NCI-H2171 (cell line): ENCODE data around the gene SRGAP2C.
"Not testable (repeated sequence)": the region's sequence is repeated elsewhere in the genome, so short reads cannot be mapped to it uniquely, and the experiment has no call there.

Source experiments
- DNase-seq: peaks from one replicate; lab custom pipeline; 2025; lab: John Stamatoyannopoulos, UW

The SRGAP2C gene

DNA sequence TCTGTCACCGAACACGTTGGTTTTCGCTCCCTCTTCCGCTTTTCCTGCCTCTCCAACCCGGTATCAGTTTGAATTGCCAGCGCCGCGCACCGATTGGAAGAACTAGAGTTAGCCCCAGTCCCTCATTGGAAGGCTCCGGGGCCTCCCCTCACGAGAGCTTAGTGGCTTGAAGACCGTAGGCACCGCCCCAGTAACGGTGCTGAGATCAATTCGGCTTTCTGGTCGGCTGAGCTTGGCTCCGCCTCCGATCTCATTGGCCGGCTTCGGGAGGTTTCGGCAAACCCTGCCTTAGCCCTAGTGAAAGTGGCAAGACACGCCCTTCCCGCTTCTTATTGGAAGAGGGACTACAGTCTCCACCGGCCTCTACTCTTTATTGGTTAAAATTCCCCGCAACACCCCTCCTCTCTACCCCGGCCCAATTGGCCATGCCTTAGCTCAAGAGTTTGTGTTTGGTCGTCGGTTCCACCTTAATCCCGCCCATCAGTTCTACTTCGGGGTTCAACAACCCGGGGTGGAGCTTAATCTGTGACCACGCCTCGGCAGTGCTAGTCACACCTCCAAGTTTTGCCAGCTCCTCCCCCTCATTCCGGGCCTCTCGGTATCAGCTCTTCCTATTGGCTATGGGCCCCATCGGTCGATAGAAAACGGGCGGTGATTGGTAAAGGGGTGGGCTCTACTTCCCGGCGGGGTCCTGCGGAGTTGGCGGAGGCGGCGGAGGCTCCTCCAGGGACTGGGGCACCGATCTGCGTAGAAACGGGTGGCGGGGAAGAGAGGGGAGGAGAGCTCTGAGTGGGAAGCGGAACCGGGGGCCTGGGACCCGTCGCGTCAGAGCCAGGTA lies at the start of gene SRGAP2C, which contains the start of gene FAM72B:
TSS of gene SRGAP2C (plus strand) at position 686 of the 838 bp plus-strand sequence. CDS start 2,472 bp downstream, outside the sequence.
TSS of gene FAM72B (minus strand) at position 51 of the 838 bp plus-strand sequence. CDS start 851 bp downstream, outside the sequence.
- peak; percentile 97 for DNase-seq

DNA sequence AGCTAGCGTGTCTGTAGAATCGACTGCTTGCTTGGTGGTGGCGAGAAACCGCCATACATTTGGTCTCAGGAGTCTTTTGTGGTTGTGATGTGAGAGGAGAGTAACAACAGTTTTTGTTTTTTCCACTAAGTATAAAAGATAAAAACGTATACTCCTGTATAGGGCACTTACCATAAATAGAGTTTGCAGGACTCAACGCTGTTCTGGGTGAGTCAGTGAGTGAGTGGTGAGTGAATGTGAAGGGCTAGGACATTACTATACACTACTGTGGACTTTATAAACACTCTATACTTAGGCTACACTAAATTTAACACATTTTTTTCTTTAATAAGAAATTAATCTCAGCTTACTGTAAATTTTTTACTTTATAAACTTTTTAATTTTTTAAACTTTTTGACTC lies 44.4 kb upstream of the SRGAP2C start:
- not testable (repeated sequence) for DNase-seq

DNA sequence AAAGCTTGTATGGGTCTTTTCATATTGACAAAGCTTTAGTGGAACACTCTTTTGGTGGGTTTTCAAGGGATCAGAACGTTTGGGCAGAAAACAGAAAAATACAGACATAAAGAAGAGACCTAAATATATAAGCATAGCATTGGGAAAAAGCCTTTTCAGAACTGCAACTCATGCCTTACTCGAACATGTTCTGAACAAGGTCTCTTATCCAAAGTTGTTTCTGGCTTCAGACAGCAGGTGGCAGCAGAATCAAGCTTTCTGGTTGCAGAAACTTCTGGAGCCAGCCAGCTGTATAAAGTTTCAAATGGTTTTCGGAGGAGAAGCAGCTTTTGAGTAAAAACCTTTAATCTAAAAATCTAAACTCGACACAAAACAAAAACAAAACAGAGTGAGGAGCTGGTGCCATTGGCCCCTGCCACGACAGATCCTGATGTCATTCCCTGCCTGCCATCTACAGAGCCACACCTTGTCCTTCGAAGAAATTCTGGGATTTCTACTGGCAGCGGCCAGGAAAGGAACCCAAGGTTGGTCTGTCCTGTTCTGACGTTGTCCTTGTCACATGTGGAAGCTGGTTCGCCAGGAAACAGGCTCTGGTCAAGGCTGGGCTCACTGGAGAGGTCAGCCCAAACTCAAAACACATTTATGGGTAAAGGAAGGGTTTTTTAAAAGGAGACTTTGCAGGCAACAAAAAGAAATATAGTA lies 36.1 kb upstream of the SRGAP2C start:
- not testable (repeated sequence) for DNase-seq

DNA sequence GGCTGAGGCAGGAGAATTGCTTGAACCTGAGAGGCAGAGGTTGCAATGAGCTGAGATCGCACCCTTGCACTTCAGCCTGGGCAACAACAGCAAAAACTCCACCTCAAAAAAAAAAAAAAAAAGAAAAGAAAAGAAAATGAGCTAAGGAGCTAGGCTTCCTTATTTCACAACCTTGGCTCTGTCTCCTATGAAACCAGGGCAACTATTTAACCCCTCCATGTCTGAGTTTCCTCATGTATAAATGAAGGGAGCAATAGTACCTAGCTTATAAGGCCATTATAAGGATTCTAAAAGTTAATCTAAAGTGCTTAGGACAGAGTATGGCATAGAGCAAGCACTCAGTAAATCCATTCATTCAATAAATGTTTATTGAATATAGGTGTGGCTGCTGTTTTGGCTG lies 33.5 kb upstream of the SRGAP2C start:
- not testable (repeated sequence) for DNase-seq

DNA sequence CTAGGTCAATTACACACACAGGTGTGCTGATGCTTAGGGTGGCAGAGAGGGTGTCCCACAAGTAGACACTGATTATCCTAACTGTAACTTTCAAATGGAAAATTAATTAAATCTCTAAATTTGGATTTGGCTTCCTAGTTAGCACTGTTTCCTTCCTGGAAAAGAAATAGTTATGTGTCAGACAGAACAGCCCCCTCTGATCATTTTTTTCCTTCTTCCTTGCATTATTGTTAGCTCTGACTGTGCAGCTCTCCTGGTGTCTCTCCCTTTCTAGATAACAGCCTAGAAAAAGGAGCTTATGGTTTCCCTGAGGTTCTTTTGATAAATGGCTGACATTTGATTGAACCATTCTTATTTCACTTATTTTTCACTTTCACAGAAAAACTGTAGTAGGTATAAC lies 32.0 kb upstream of the SRGAP2C start:
- not testable (repeated sequence) for DNase-seq

DNA sequence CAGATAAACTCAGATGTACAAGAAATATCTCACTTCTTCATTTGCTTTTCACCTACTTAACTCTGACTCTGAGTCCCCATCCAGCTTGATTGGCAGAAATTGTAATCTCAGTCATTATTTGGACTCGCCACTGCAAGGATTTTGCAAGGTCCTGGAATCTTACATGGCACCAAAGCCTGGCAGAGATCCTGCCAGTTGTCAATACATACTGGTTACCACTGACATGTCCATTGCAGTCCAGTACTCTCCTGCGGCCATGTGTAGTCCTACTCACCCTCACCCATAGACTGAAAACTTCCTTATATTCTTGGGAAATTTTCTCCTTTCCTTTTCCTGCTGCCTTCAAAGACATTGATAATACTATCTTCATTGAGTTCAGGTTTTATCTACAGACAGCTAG lies 30.0 kb upstream of the SRGAP2C start:
- not testable (repeated sequence) for DNase-seq

DNA sequence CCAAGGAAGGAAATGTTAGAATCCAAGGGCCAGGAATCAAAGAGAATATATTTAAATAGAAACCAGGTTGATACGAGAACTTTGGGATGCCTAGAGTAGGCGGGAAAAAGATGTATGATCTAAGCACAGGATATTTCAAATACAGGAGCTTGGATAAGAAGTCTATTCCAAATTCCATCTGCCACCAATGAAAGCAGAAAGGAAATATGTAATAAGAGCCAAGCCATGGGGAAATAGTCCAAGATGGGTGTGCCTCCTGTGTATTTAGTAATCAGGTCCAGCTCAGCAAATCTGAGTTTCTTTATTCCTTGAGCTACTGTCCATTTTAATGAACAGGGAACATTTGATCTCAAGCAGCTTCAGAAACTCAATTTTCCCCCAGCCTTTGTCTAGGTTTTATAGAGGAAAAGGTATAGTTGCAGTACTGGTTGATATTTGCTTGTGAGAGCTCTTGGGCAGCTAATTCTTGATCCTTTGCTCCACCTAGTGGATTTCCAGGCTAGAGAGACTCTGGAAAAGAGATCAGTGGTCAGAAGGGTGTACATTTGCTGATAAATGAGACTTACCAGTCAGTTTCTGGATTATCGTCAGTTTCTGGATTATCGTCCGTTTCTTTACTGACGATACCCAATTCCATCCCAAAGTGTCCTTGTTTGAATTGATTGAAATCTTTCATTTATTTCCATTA lies 29.0 kb upstream of the SRGAP2C start:
- not testable (repeated sequence) for DNase-seq

DNA sequence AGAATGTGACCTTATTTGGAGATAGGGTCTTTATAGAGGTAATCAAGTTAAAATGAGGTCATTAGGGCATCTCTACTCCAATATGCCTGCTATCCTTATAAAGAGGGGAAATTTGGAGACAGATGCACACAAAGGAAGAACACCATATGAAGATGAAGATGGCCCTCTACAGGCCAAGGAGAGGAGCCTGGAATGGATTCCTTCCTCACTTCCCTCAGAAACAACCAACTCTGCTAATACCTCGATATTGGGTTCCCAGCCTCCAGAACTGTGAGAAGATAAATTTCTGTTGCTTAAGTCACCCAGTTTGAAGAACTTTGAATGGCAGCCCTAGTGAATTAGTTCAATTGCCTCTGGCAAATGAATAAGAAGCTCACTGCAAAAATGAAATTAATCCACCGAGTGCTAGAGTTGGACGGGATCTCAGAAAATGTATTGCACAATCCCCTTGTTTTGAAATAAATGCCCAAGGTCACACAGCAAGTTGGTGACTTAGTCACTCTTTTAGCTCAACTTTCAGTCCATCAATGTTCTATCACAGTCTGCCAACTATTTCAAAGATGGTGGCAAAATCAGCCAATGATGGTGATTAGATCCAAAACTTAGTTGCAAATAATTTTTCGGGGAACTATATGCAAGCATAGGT lies 27.7 kb upstream of the SRGAP2C start:
- DNase-seq: not testable (repeated sequence)

DNA sequence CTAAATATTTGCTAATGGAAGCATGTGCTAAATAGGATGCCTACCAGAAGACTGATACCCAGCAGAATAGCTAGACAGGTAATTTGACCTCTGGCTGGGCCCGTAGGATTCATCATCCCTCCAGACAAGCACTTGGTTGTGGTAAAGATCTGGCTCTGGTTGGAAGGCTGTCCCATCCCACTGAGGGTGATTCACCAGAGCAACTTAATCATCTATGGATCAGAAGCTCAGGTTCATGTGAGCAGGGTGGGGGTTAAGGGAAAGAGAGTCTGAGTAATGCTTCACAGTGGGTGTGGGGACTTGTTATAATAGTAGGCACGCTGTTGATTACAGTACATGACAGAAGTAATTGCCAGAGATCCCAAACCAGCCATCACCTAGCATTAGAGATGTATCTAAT lies 27.2 kb upstream of the SRGAP2C start:
- DNase-seq: not testable (repeated sequence)

DNA sequence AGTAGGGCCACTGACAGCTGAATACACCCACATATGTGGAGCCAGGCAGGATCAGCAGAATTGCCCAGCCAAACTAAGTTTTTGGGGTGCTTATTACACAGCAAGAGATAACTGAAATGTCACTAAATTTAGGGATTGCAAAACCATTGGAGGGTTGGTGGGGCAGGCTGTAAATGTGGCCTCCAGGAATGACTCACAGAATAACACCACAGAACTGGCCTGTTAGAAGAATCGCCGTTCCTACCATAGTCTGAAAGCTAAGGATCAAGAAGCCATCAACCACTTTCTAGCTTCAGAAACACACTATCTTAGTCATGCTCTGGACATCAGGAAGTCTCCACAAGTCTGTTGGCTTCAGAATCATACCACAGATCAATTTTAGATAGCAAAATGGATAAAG lies 24.7 kb upstream of the SRGAP2C start:
- DNase-seq: not testable (repeated sequence)

DNA sequence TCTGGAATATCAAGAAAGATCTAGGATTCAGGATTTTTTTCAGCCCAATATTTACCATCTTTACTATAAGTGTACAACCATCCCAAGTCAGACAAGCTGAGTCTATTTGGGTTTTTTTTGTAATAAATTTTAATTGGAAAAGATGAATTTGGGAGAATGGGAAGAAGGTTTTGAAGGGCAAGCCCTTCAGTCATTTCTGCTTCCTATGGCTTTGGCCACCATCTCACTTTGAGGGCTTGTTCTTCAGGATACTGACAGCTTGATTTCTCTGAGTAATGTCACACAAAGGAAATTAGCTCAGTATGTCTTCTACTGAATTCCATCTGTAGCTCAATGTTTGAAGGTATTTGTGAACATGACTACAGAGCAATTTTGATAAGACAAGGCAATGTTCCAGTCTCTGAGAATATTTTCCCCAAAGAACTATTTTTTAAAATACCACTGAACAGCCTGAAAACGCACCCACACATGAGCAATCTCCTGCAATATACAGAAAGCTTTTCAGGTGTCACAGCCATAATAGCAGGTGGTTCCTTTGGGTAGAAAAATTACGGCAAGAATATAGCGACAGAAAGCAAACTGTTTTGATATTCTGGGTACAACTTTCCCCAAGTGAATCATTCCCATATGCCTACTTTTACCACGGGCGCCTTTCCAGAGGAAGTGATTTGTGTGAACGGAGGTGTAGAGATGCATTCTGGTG lies 23.4 kb upstream of the SRGAP2C start:
- DNase-seq: not testable (repeated sequence)

DNA sequence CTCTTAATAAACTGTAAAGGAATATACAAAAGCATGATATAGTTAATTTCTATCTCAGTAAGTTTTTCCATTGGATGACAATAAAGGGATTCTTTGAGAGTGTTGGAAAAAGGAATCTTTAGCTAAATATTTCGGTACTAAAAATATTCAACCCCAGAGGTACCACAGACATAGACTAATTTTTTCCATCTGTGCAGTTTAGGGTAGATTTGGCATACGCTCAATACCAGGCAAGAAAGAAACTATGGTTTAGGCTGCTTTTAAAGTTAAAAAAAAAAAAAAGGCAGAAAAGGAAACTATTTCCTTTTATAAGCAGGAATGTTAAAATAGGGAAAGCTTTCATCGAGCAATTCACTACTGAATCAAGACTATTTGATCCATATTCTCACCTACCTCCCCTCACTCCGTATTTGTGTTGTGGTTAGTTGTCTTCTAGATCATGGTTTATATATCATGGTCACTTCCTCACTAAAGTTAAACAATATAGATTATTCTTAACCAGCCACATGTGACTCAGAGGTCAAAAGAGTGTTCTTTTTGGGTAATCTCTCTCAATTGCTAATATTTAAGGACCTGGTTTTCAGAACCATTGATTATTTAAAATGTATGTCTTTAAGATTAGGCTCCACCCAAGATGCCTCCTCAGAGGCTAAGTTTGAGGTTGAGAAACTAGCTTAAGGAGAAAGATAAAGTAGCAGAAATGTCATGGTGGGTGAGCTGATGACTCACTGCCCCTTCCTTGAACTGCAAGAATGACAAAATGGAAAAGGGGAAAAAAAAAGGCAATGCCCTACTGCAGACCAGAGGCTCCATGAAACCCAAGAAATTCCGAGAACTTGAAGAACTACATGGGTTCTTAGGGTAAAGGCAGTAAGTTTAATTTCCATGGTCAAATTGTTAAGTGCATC lies 20.7 kb upstream of the SRGAP2C start:
- not testable (repeated sequence) for DNase-seq

DNA sequence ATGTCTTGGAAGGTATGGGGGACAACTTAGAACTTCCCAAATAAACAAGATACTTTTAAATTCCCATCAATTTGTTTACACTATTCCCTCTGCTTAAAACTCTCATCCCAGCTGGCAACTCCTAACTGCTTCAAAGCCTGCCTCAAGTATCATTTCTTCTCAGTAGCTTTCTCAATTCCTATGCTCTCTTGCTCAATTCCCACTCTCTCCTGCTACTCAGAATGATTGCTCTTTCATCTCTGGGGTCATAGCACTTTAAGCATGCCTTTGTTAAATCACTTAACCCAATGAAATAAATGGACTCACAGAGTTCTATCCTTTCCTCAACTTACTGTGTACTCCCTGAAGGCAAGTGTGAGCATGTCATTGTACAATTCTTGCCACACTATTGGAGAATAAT lies 19.5 kb upstream of the SRGAP2C start:
- not testable (repeated sequence) for DNase-seq

DNA sequence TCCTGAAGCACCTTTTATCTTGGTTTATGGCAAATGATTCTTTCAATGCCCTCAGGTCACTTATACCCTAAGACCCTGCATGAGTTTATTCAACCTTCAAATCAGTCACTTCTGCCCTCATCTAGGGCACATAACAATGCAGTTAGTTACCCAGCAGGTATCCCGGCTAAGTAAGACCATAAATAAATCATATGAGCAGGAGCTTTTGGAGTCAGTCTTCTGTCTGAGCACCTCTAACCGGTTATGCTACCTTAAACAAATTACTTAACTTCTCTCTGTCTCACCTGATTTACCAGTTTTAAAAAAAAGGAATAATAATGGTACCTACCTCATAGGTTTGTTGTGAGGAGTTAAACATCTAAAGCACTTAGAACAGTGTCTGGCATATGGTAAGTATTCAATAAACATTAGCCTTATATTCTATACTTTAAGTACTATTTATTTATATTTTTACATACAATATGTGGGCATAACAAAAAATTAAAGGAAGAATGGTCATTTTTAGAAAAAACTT lies 17.5 kb upstream of the SRGAP2C start:
- not testable (repeated sequence) for DNase-seq

DNA sequence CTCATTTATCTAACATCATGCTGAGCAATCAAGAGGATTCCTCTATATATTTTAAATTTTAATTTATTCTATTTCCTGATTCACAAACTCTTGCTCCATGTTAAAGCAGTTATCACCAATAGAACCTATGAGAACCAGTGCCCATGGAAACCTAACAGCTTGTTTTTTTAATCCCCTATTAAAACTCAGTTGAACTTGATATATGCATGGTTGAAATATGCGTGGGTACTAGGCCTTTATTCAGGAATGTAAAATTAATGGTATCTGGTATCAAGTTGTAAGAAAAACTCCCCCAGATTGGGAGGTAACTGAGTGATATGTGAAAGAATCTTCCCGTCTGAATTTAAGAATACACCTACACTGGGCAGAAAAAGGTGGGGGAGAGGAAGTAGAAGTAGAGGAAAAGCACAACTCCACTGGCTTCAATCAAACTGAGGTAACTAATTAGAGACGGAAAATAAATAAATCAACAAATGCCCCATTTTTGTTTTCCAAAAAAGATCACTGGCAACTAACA lies 16.6 kb upstream of the SRGAP2C start:
- not testable (repeated sequence) for DNase-seq

DNA sequence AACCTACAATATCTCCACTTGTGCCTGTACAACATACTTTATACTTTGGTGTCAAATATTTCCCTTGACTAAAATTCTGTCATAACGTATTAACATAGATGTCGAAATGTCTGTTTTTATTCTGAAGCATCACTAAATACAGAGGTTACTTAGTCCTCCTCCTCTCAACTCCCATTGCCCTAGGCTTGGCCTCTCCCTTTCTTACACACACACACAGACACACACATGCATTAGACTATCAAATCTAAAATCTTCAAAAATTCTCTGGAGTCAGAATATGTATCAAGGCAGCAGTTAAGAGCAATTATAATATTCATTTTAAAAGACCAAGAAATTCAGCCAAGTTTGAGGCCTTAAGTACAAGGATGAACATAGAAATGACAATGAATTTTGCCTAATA lies 8.1 kb upstream of the SRGAP2C start:
- DNase-seq: not testable (repeated sequence)

DNA sequence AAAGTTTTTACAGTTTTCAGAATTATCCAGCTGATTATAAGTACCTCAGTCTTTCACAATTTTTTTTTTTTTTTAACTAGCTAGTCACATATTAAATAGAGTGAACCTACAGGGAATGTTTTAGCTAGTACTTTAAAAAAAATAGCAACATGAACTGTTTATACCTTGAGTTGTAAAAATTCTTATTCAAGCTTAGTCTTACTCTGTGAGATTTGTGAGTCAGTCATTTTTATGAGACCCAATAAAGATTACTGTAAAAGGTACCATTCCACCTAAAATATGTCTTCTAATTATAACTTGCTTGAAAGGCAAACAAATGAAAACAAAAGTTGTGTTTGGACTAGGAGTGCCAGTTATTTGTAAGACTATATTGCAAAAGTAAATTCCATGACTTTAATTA lies 6.6 kb upstream of the SRGAP2C start:
- not testable (repeated sequence) for DNase-seq

DNA sequence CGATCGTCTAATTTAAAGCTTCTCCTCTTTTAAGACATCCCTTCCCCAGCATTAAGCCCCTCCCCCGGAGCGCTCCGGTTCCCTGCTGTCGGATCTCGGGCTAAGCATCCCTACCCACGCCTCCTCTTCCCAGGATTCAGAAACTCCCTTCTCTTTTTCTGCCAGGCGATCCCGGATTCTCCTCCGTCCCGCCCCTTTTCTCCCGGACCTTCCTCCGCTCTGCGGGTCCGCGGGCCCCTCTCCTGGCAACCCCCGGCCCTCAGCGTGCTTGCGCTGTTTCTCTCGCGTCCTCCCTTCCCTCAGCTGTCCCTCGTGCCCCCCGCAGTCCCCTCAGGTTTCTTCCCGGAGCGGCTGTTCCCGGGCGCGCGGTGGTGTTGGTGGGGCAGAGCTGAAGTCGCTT lies 908 bp upstream of the SRGAP2C start:
- DNase-seq: not testable (repeated sequence)

DNA sequence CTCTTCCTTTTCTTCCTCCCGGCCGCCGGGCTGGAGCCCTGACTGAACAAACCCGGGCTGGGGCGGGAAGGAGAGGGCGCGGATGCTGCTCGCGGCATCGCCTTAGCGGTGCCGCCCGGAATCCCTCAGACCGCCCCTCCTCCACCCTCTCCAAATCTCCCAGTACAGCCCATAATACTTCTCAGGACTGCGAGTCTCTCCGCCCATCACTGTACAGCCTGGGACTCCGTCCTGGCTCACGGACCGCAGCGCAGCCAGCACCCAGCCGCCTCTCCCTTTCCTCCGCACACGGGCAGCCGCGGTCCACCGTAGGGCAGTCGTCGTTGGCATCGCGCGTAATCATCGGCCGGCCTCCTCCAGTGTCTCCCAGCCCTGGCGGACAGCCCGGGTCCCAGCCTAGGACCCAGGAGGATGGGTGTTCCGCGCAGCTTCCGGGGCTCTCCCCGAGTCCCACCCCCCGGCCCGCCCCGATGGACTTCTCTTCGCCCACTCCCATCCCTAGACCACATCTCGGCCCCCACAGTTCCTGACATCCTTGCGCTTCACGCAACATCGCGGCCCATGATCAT lies 449 bp downstream of the SRGAP2C start:
- not testable (repeated sequence) for DNase-seq
